HG03064 (cell line): ENCODE measurements around the gene TPRX1.
"Not testable (repeated sequence)": the region's sequence is repeated elsewhere in the genome, so short reads cannot be mapped to it uniquely, and the experiment has no call there.

Source experiments
- ATAC-seq: cut with Tn5 transposase; IDR thresholded peaks from one replicate; pipeline ENCODE4 v1.9.1; 2021; ENCODE audit warnings: low read depth; ENCODE audit not compliant: unreplicated experiment

Gene TPRX1

DNA sequence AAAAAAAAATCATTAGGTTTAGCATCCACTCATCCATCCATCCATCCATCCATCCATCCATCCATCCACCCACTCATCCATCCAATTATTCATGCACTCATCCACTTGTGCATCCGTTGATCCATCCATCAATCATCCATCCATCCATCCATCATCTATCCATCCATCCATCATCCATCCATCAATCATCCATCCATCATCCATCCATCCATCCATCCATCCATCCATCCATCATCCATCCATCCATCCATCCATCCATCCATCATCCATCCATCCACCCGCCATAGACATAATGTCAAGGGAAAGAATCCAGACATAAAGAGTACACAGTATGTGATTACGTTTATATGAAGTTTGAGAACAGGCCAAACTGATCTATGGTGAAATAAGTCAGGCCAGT, 34.8 kb downstream of the TPRX1 start:
- ATAC-seq, result no peak

- no peak for ATAC-seq
These were observed 35.7 kb downstream of the TPRX1 start for GRCh38 chr19:47768604-47769003.

DNA sequence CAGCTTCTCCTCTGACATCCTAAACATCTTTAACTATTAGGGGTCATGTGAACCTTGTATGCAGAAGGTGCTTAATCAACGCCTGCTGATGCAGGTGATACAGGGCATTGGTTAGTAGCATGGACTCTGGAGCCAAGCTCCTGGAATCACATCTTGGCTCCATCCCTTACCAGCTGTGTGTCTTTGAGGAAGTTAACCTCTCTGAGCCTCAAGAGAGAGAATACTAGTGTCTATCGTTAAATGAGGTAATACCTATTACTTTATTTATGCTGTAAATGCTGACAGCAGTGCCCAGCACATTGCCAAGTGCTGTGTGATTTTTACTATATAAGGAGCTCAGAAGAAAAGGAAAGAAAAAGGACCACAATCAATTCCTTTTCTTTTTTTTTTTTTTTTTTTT, 37.0 kb downstream of the TPRX1 start:
- no peak for ATAC-seq

GRCh38 chr19:47766670-47767069, 37.7 kb downstream of the TPRX1 start:
- no peak for ATAC-seq

GRCh38 chr19:47766359-47766620, 38.1 kb downstream of the TPRX1 start:
- no peak for ATAC-seq

GRCh38 chr19:47765523-47766358, 38.6 kb downstream of the TPRX1 start:
- ATAC-seq, result no peak

GRCh38 chr19:47764705-47765104, 39.6 kb downstream of the TPRX1 start:
- ATAC-seq, result not testable (repeated sequence)

DNA sequence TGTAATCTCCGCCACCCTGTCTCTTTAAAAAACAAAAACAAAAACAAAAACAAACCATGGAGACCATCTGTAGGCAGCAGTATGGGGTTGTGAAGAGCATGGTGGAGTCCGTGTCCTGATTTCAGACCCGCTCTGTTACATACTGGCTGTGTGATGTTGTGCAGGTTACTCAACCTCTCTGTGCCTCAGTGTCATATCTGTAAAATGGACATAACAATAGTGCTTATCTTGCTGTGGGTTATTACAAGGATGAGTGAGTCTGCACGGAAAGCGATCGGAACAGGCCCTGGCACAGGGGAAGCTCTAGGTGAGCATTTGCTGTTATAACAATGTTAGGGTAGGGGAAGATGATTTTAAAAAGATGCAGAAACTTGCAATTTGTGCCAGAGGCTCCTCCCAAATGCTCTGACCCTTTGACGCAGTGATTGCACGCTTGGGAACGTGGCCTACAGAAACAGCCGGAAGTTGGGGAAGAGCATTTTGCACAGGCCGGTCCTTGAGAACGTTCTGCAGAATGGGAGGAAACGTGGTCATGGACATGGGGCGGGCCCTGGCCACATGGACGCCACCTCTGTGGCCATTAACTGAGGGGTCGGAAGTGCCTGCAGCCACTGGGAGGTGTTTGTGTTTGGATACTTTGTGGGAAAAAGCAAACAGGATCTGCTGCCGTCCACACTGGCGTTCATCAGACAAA, 41.6 kb downstream of the TPRX1 start:
- no peak for ATAC-seq

DNA sequence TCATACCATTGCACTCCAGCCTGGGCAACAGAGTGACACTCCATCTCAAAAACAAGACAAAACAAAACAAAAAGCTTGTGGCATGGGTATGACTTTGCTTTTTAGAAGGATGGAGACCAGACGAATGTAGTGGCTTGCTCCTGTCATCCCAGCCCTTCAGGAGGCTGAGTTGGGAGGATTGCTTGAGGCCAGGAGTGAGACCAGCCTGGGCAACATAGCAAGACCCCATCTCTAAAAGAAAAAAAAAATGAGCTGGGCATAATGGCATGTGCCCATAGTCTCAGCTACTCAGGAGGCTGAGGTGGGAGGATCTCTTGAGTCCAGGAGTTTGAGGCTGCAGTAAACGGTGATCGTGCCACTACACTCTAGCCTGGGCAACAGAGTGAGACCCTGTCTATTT, 42.2 kb downstream of the TPRX1 start:
- ATAC-seq, result no peak

DNA sequence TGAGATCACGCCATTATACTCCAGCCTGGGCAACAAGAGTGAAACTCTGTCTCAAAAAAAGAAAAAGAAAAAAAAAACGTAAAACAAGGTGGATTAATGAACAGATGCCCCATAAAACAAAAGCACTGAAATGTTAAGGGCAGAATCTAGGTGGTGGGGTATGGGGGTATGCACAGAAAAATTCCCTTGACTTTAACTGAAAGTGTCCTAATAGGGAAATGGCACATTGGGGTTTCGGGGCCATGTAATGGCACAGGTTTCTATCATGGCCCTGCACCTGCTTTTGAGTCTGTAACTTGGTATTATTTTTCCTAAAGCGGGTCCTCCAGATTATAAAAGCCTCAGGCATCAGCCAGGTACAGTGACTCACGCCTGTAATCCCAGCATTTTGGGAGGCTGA, 42.8 kb downstream of the TPRX1 start:
- no peak for ATAC-seq

- no peak for ATAC-seq
These were observed 43.7 kb downstream of the TPRX1 start for GRCh38 chr19:47760632-47760999.

DNA sequence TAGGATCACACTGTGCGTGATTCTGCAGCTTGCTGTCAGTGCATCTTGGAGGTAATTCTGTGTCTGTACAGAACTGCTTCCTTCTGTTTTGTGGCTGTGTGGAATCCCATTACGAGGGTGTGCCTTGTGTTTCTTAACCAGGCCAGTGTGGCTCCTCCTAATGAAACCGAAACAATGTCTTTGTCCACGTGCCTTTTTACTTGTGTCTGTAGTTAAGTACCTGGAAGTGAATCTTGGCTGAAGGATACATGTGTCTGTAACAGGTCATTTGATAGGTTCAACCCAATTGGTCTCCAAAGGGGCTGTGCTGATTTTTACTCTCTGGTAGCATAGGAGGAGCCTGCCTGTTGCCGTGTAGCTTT, 45.9 kb downstream of the TPRX1 start:
- no peak for ATAC-seq

- ATAC-seq, result no peak
These were observed 46.5 kb downstream of the TPRX1 start for GRCh38 chr19:47757617-47758442.

DNA sequence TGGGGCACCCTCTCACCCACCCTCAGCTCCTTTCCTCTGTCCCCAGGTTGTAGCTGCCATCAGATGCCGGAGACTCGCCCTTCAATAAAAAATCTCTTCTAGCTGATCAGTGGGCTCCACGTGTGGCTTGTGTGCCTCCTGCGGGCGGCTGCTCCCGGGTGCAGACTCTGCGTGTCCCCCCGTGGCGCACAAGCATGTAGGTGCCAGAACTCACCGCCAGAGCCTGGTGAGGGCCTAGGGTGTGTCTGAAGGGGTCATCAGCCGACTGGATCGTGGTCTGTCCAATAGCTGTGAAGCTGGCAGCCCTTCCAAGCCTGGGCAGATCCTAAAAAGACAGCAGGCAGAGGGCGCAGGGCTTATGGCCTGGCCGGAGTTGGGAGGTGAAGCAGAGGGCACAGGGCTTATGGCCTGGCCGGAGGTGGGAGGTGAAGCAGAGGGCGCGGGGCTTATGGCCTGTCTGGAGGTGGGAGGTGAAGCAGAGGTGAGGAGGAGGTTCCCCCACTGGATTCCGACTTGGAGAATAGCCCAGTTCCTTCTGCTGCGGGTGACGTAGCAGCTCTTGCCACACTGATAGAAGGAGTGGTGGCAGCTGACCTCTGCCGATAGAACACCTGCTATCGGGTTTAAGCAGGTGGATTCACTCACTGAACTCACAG, 47.3 kb downstream of the TPRX1 start:
- ATAC-seq, result no peak

- no peak for ATAC-seq
These were observed 47.8 kb downstream of the TPRX1 start for GRCh38 chr19:47756627-47756929.

- ATAC-seq, result no peak
These were observed 48.4 kb downstream of the TPRX1 start for GRCh38 chr19:47755762-47756626.

- ATAC-seq, result no peak
These were observed 49.1 kb downstream of the TPRX1 start for GRCh38 chr19:47755065-47755761.

- ATAC-seq, result no peak
These were observed 49.9 kb downstream of the TPRX1 start for GRCh38 chr19:47754206-47755064.
